ENCODE data around the gene TMEM225B.
A peak's percentile ranks its signal among the peaks of the same experiment; 100 is the strongest.

The TMEM225B gene

GRCh38 chr7:99606531-99606930, 8.5 kb downstream of the TMEM225B start:
- no peak overlapping the region for H3K4me3 Mint-ChIP-seq
- H3K27me3 Mint-ChIP-seq, result no peaks in the 10 kb centered on the region
- no peaks in the 10 kb centered on the region for H3K9me3 Mint-ChIP-seq
- H3K4me1 Mint-ChIP-seq, result no peaks in the 10 kb centered on the region
- no peaks in the 10 kb centered on the region for H3K36me3 Mint-ChIP-seq
- no peak overlapping the region for H3K27ac Mint-ChIP-seq

DNA sequence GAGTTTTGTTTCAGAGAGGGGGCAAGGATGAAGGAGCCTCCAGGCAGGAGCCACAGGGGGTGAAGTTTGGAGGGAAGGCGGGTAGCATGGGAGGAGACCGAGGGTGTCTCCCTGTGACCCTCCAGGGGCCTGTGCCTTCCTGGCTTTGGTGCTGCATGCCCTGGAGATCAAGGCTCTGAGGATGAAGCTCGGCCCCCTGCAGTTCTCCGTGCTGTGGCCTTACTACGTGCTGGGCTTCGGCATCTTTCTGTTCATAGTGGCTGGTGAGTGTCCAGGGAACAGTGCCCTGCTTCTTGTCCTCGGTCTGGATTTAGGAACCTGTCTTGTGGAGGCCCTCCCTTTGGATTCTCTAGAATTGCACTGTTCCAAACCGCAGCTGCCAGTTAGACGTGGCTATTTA, 9.5 kb downstream of the TMEM225B start:
- H3K27me3 Mint-ChIP-seq, result no peaks in the 10 kb centered on the region
- no peaks in the 10 kb centered on the region for H3K4me1 Mint-ChIP-seq
- no peaks in the 10 kb centered on the region for H3K9me3 Mint-ChIP-seq
- H3K27ac Mint-ChIP-seq, result no peak overlapping the region
- no peak overlapping the region for H3K4me3 Mint-ChIP-seq
- no peaks in the 10 kb centered on the region for H3K36me3 Mint-ChIP-seq

DNA sequence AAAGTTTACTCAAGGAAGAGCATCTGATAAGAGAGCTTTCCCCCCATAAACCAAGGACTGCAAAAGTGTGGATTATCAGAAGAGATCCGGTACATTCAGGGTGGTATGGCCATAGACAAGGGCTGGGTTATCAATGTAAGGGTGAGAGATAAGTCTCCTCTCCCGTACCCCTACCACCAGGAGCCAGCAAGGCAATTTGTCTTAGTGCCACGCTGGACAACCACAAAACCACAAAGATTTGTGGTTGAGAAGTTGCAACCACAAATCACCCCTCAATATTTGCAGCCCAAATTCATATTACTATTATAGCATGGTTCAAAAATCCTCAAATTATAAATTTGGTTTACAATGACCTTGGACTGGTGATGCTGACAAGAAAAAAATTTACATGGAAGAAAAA, 16.4 kb downstream of the TMEM225B start:
- H3K4me1 Mint-ChIP-seq, result peaks cover 44% of the 10 kb centered on the region
- peaks cover 9% of the 10 kb centered on the region for H3K36me3 Mint-ChIP-seq
- no peaks in the 10 kb centered on the region for H3K27me3 Mint-ChIP-seq
- no peaks in the 10 kb centered on the region for H3K9me3 Mint-ChIP-seq
- peak overlapping the region; percentile 21 for H3K4me3 Mint-ChIP-seq
- no peak overlapping the region for H3K27ac Mint-ChIP-seq

DNA sequence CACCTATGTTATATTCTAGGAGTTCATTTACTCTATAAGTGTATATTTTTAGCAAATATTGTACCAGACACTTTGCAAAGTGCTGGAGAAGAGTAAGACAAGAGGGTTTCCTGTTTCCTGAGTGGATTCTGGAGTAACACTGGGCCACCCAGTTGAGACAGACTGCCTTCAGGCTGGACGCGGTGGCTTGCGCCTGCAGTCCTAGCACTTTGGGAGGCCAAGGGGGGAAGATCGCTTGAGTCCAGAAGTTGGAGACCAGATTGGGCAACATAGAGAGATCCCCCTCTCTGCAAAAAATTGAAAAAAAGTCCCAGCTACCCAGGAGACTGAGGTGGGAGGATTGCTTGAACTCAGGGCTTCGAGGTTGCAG, 17.9 kb downstream of the TMEM225B start:
- H3K36me3 Mint-ChIP-seq, result peaks cover 14% of the 10 kb centered on the region
- no peaks in the 10 kb centered on the region for H3K27me3 Mint-ChIP-seq
- H3K4me3 Mint-ChIP-seq, result peak overlapping the region; percentile 95
- peak overlapping the region; percentile 94 for H3K27ac Mint-ChIP-seq
- H3K9me3 Mint-ChIP-seq, result no peaks in the 10 kb centered on the region
- H3K4me1 Mint-ChIP-seq, result peaks cover 52% of the 10 kb centered on the region

DNA sequence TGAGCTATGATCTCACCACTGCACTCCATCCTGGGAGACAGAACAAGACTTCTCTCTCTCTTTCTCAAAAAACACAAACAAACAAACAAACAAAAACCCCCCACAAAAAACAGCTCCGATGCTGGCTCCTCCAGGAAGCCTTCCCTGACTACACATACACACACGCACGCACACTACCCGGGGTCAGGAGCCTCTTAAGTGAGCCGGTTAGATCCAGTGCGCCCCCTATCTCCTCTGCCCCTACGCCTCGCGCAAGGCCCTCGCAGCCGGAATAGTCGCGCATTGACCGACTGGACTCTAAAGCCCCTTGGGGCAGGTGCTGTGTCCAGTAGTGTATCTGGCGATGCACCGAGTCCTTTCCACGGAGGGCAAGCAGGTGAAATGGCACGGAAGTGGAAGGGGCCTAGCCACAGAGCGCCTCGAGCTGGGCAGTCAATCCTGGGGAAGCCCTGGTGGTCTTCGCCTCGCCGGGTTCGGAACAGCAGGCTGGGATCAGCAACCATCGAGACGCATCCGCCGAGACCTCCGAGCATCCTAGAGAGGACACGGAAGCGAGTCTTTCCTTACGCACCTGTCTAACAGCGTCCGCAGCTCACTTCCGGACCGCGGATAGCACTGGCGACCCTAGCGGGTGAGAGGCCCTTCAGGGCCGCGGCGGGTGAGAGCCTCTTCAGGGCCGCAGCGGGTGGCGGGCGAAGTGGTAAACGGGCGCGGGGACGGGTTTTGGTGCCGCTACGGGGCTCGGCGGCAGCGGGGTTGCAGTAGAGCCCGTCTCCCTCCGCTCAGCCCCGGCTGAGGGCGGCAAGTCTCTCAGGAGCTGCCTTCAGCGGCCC, 18.5 kb downstream of the TMEM225B start, which contains the start of gene ZSCAN25:
TSS of gene ZSCAN25 (plus strand) at position 588 of the 833 bp plus-strand sequence. CDS start 2,661 bp downstream, outside the sequence.
- peaks cover 58% of the 10 kb centered on the region for H3K4me1 Mint-ChIP-seq
- H3K27ac Mint-ChIP-seq, result peak within 1 kb of the TSS; percentile 94
- no peaks in the 10 kb centered on the region for H3K27me3 Mint-ChIP-seq
- peaks cover 15% of the 10 kb centered on the region for H3K36me3 Mint-ChIP-seq
- peak within 1 kb of the TSS; percentile 95 for H3K4me3 Mint-ChIP-seq
- no peaks in the 10 kb centered on the region for H3K9me3 Mint-ChIP-seq

GRCh38 chr7:99617192-99617781, 19.2 kb downstream of the TMEM225B start:
- H3K4me3 Mint-ChIP-seq, result peak overlapping the region; percentile 95
- no peaks in the 10 kb centered on the region for H3K27me3 Mint-ChIP-seq
- H3K27ac Mint-ChIP-seq, result peak overlapping the region; percentile 94
- no peaks in the 10 kb centered on the region for H3K9me3 Mint-ChIP-seq
- peaks cover 62% of the 10 kb centered on the region for H3K4me1 Mint-ChIP-seq
- H3K36me3 Mint-ChIP-seq, result peaks cover 17% of the 10 kb centered on the region

DNA sequence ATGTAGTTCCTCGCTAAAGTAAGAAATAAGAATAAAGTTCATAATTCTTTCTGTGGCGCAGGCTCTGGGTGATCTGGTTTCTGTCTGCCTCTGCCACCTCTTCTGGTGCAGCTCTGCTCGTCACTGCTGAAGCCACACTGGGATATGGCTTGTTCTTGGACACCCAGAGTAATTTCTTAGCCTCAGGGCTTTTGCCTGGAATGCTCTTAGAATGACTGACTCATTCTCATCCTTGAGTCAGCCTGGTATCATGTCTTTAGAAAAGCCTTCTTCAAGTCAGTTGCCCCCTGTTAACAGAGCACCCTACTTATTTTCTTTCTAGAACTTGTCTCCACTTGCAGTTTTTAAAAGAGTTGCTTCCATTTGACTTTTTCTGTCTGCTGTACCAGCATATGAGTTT, 20.7 kb downstream of the TMEM225B start:
- peaks cover 77% of the 10 kb centered on the region for H3K4me1 Mint-ChIP-seq
- H3K27ac Mint-ChIP-seq, result peak overlapping the region; percentile 84
- peaks cover 27% of the 10 kb centered on the region for H3K36me3 Mint-ChIP-seq
- no peaks in the 10 kb centered on the region for H3K27me3 Mint-ChIP-seq
- H3K9me3 Mint-ChIP-seq, result no peaks in the 10 kb centered on the region
- peak overlapping the region; percentile 95 for H3K4me3 Mint-ChIP-seq

GRCh38 chr7:99619571-99620130, 21.6 kb downstream of the TMEM225B start:
- peaks cover 86% of the 10 kb centered on the region for H3K4me1 Mint-ChIP-seq
- no peak overlapping the region for H3K4me3 Mint-ChIP-seq
- no peaks in the 10 kb centered on the region for H3K9me3 Mint-ChIP-seq
- H3K27me3 Mint-ChIP-seq, result no peaks in the 10 kb centered on the region
- peak overlapping the region; percentile 76 for H3K27ac Mint-ChIP-seq
- H3K36me3 Mint-ChIP-seq, result peaks cover 32% of the 10 kb centered on the region

DNA sequence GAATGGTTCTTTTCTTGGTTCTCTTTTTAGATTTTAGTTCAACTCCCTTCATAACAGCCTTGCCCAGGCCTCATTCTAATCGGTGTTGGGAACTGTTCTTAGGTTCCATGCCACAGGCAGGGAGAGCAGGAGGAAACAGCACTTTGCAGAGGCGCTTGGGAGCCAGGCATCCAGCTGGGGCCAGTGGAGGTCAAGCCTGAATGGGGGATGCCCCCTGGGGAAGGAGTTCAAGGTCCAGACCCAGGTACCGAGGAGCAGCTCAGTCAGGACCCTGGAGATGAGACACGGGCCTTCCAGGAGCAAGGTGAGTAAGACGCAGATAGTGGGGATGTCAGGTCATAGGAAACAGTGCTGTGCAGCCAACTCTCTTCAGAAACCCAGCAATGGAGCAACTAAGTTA, 23.2 kb downstream of the TMEM225B start:
- Mint-ChIP-seq H3K9me3 (no peaks in the 10 kb centered on the region), H3K36me3 (peaks cover 43% of the 10 kb centered on the region), H3K27ac (peak overlapping the region; percentile 83), H3K4me1 (peaks cover 89% of the 10 kb centered on the region), H3K4me3 (no peak overlapping the region), H3K27me3 (no peaks in the 10 kb centered on the region)

- H3K4me1 Mint-ChIP-seq, result peaks cover 85% of the 10 kb centered on the region
- H3K9me3 Mint-ChIP-seq, result no peaks in the 10 kb centered on the region
- peaks cover 49% of the 10 kb centered on the region for H3K36me3 Mint-ChIP-seq
- H3K27ac Mint-ChIP-seq, result peak overlapping the region; percentile 53
- H3K27me3 Mint-ChIP-seq, result no peaks in the 10 kb centered on the region
- peak overlapping the region; percentile 36 for H3K4me3 Mint-ChIP-seq
Observed at GRCh38 chr7:99622596-99622995, 24.5 kb downstream of the TMEM225B start.

DNA sequence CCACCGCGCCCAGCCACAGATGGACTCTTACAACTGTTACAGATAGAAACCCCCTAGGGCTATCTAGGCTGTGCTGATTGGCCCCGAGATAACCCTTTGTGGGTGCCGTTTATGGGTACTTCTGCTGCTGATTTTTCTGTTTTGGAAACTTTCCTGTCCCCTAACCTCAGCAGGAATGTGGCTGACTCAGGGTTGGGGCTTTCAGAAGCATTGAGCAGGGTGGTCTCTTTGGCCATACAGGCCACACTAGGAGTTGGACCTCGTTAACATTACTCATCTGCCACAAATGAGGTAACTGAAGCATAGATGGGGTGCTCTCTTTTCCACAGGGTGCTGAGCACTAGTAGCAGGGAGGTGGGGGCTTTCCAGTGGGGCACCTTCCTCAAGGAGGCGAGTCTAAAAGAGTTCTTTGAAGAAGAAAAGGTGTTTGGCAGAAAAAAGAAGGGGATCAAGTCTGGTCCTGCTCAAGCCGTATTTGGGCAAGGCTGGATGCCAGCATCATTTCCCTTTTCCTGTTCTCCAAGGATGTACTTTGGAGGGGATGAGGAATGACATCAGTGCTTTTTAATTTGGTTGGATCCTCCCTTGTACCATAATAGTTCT, 25.1 kb downstream of the TMEM225B start:
- H3K4me1 Mint-ChIP-seq, result peaks cover 79% of the 10 kb centered on the region
- no peaks in the 10 kb centered on the region for H3K9me3 Mint-ChIP-seq
- H3K4me3 Mint-ChIP-seq, result peak overlapping the region; percentile 93
- H3K27ac Mint-ChIP-seq, result peak overlapping the region; percentile 99
- H3K36me3 Mint-ChIP-seq, result peaks cover 48% of the 10 kb centered on the region
- H3K27me3 Mint-ChIP-seq, result no peaks in the 10 kb centered on the region

DNA sequence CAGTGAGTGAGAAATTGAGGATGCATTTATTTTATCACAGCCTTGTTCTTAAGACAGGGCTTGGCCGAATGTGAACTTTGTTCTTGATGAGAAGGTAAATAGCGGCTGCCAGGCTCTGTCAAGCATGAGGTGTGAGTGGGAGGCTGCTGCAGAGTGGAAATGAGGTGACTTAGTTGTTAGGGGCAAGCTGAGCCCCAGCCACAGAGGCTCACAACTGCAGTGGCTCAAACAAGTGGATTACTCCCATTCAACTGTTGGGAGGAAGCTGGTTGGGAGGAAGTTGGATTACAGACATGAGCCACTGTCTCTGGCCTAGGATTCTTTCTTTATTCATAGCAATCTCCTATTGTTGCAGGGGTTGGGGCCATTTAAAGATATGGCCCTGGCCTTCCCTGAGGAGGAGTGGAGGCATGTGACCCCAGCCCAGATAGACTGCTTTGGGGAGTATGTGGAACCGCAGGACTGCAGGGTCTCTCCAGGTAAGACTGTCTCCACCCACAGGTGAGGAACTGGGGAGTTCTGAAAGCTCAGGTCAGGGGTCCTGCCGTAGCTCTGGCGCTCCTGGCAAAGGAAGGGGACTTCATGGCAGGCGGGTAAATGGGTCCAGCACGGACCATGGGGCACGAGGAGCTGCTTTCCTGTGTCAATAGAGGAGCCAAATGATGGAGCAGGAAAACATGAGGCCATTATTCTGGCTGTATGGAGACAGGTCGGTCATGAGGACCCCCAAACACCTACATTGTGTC, 25.8 kb downstream of the TMEM225B start:
- H3K27me3 Mint-ChIP-seq, result no peaks in the 10 kb centered on the region
- peaks cover 48% of the 10 kb centered on the region for H3K36me3 Mint-ChIP-seq
- no peaks in the 10 kb centered on the region for H3K9me3 Mint-ChIP-seq
- peak overlapping the region; percentile 99 for H3K27ac Mint-ChIP-seq
- peaks cover 73% of the 10 kb centered on the region for H3K4me1 Mint-ChIP-seq
- peak overlapping the region; percentile 93 for H3K4me3 Mint-ChIP-seq

DNA sequence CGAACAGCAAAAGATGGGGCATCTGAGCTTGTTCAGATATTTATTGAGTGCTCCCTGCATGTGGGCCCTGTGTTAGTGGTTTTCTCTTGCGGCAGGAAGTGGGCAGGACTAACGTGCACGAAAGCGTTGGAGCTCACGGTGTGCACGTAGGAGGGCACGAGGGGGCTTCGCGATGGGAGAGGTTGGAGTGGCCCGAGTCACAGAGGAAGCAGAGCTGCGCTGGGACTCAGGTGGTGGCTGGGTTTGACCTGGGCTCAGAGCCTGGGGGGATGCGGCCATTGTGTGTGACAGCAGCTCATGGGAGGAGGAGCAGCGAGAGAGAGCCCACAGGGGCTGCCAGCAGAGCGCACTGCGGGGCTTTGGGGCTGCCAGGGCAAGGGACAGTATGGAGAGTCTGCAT, 26.4 kb downstream of the TMEM225B start:
- peaks cover 43% of the 10 kb centered on the region for H3K36me3 Mint-ChIP-seq
- H3K4me3 Mint-ChIP-seq, result peak overlapping the region; percentile 93
- H3K27ac Mint-ChIP-seq, result peak overlapping the region; percentile 99
- no peaks in the 10 kb centered on the region for H3K27me3 Mint-ChIP-seq
- H3K9me3 Mint-ChIP-seq, result no peaks in the 10 kb centered on the region
- peaks cover 66% of the 10 kb centered on the region for H3K4me1 Mint-ChIP-seq

DNA sequence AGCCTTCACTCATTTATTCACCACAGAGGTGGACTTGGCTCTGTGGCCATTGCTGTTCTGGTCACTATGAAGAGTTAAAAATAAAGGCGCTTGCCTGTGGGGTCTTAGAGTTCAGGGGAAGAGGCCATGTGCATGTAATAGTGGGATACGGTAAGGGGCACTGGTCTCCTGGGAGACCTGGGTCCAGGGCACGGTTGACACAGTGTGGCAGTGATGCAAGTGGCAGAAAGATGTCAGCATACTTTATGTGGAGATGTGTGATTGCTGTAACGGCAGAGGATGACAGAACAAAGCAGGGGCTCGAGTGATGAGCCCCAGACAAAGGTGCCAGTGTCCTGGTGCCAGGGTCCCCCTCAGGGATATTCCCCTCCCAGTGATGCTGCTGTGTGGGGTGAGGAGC, 27.3 kb downstream of the TMEM225B start:
- no peaks in the 10 kb centered on the region for H3K27me3 Mint-ChIP-seq
- peaks cover 41% of the 10 kb centered on the region for H3K36me3 Mint-ChIP-seq
- H3K27ac Mint-ChIP-seq, result peak overlapping the region; percentile 99
- peak overlapping the region; percentile 93 for H3K4me3 Mint-ChIP-seq
- peaks cover 68% of the 10 kb centered on the region for H3K4me1 Mint-ChIP-seq
- H3K9me3 Mint-ChIP-seq, result no peaks in the 10 kb centered on the region

GRCh38 chr7:99625961-99626360, 27.9 kb downstream of the TMEM225B start:
- Mint-ChIP-seq H3K4me3 (peak overlapping the region; percentile 6), H3K36me3 (peaks cover 43% of the 10 kb centered on the region), H3K4me1 (peaks cover 68% of the 10 kb centered on the region), H3K9me3 (no peaks in the 10 kb centered on the region), H3K27me3 (no peaks in the 10 kb centered on the region), H3K27ac (peak overlapping the region; percentile 76)

Measured in activated naive CD4-positive, alpha-beta T cell treated with anti-CD3 and anti-CD28 coated beads, Interleukin-2, amount 50 U/mL, for 24 hours (primary cell).